H9 (cell line): ENCODE results near the gene GSTT2B. TPM values are rescaled to one million over a fixed set of nuclear protein-coding genes. Genes with fewer than 3 reads are reported as not detected.

Source experiments
- DNase-seq: peaks from one replicate; pipeline ENCODE4 v3.0.0-alpha.2; 2017
- H2AFZ ChIP-seq: one replicate; pipeline ENCODE4 v1.6.1; 2013; ENCODE audit warnings: mild to moderate bottlenecking, low read length, control low read depth, moderate library complexity
- H2AK5ac ChIP-seq: 2 replicates; pipeline ENCODE4 v1.6.1; 2013; ENCODE audit warnings: low read length, control low read depth, mixed read lengths; ENCODE audit not compliant: insufficient read length
- H2BK120ac ChIP-seq: one replicate; pipeline ENCODE4 v1.6.1; 2013; ENCODE audit warnings: low read depth, mild to moderate bottlenecking, low read length, control low read depth, inconsistent platforms; ENCODE audit not compliant: poor library complexity, severe bottlenecking
- H2BK12ac ChIP-seq: 2 replicates; pipeline ENCODE4 v1.6.1; 2013; ENCODE audit warnings: low read length, control low read depth, mixed read lengths, low read depth; ENCODE audit not compliant: insufficient read length
- H2BK15ac ChIP-seq: 2 replicates; pipeline ENCODE4 v1.6.1; 2013; ENCODE audit warnings: low read depth, low read length, control low read depth
- H2BK20ac ChIP-seq: one replicate; pipeline ENCODE4 v1.6.1; 2013; ENCODE audit warnings: low read depth, mild to moderate bottlenecking, low read length, control low read depth, inconsistent platforms; ENCODE audit not compliant: poor library complexity, severe bottlenecking
- H2BK5ac ChIP-seq: 2 replicates; pipeline ENCODE4 v1.6.1; 2013; ENCODE audit warnings: low read length, control low read depth, mixed read lengths; ENCODE audit not compliant: insufficient read length
- H3K14ac ChIP-seq: 2 replicates; pipeline ENCODE4 v1.6.1; 2013; ENCODE audit warnings: low read length, control low read depth; ENCODE audit not compliant: insufficient read depth
- H3K18ac ChIP-seq: 2 replicates; pipeline ENCODE4 v1.6.1; 2013; ENCODE audit warnings: low read depth, mild to moderate bottlenecking, mixed read lengths, low read length, control low read depth; ENCODE audit not compliant: insufficient read length
- H3K23ac ChIP-seq: 2 replicates; pipeline ENCODE4 v1.6.1; 2013; ENCODE audit warnings: low read length, control low read depth, mixed read lengths, low read depth; ENCODE audit not compliant: insufficient read length
- H3K23me2 ChIP-seq: 2 replicates; pipeline ENCODE4 v1.6.1; 2013; ENCODE audit warnings: low read depth, mild to moderate bottlenecking, mixed read lengths, low read length, control low read depth; ENCODE audit not compliant: insufficient read length, poor library complexity, severe bottlenecking
- H3K27ac ChIP-seq: 2 replicates; pipeline ENCODE4 v1.5.1; 2013; ENCODE audit warnings: low read length, control low read depth, mixed read lengths, low read depth; ENCODE audit not compliant: insufficient read length
- H3K27me3 ChIP-seq: 2 replicates; pipeline ENCODE4 v1.6.1; 2013; ENCODE audit warnings: low read length, control low read depth, inconsistent platforms; ENCODE audit not compliant: insufficient read depth
- H3K4ac ChIP-seq: 2 replicates; pipeline ENCODE4 v1.6.1; 2013; ENCODE audit warnings: low read depth, mild to moderate bottlenecking, control low read depth, inconsistent platforms, low read length, moderate library complexity
- H3K4me1 ChIP-seq: 2 replicates; pipeline ENCODE4 v1.6.1; 2013; ENCODE audit warnings: low read length, control low read depth, inconsistent platforms; ENCODE audit not compliant: insufficient read depth
- H3K4me2 ChIP-seq: 2 replicates; pipeline ENCODE4 v1.6.1; 2013; ENCODE audit warnings: low read length, control low read depth, mixed read lengths; ENCODE audit not compliant: insufficient read length, insufficient read depth
- H3K56ac ChIP-seq: 2 replicates; pipeline ENCODE4 v1.6.1; 2013; ENCODE audit warnings: low read depth, mild to moderate bottlenecking, mixed read lengths, low read length, control low read depth; ENCODE audit not compliant: insufficient read length
- H3K79me1 ChIP-seq: 2 replicates; pipeline ENCODE4 v1.6.1; 2013; ENCODE audit warnings: low read depth, mild to moderate bottlenecking, moderate library complexity, low read length, control low read depth, inconsistent platforms; ENCODE audit not compliant: insufficient read depth, poor library complexity, severe bottlenecking
- H3K79me2 ChIP-seq: 2 replicates; pipeline ENCODE4 v1.6.1; 2013; ENCODE audit warnings: low read length, control low read depth, inconsistent platforms; ENCODE audit not compliant: insufficient read depth
- H3K9ac ChIP-seq: 2 replicates; pipeline ENCODE4 v1.6.1; 2013; ENCODE audit warnings: low read length, control low read depth, mixed read lengths; ENCODE audit not compliant: insufficient read length; ENCODE audit errors: extremely low read depth
- H3K9me3 ChIP-seq: one replicate; pipeline ENCODE4 v1.6.1; 2013; ENCODE audit warnings: low read depth, low read length, inconsistent platforms; ENCODE audit not compliant: control insufficient read depth
- H3T11ph ChIP-seq: one replicate; pipeline ENCODE4 v1.6.1; 2013; ENCODE audit warnings: mild to moderate bottlenecking, low read length, control low read depth, inconsistent platforms
- H4K20me1 ChIP-seq: one replicate; pipeline ENCODE4 v1.6.1; 2013; ENCODE audit not compliant: control insufficient read depth, insufficient read length, insufficient read depth
- H4K5ac ChIP-seq: 2 replicates; pipeline ENCODE4 v1.6.1; 2013; ENCODE audit warnings: low read depth, mild to moderate bottlenecking, mixed read lengths, low read length, control low read depth; ENCODE audit not compliant: insufficient read length
- H4K8ac ChIP-seq: replicated peaks from 2 replicates; pipeline ENCODE4 v1.6.1; 2013; ENCODE audit warnings: low read length, control low read depth, mixed read lengths, low read depth; ENCODE audit not compliant: insufficient read length
- H4K91ac ChIP-seq: 2 replicates; pipeline ENCODE4 v1.6.1; 2013; ENCODE audit warnings: low read depth, mild to moderate bottlenecking, moderate library complexity, mixed read lengths, low read length, control low read depth; ENCODE audit not compliant: insufficient read length
- H3K27ac Mint-ChIP-seq, 3 experiments: 2 replicates in 2 of 3; 3 replicates in 1 of 3; pipeline ENCODE4 v1.8.0; 2020 to 2021; ENCODE audit warnings: mixed read lengths in 3 of 3, mild to moderate bottlenecking in 1 of 3, moderate library complexity in 1 of 3
- H3K27me3 Mint-ChIP-seq: 2 replicates; pipeline ENCODE4 v1.8.0; 2021; ENCODE audit warnings: low read depth, mild to moderate bottlenecking, moderate library complexity, mixed read lengths
- H3K36me3 Mint-ChIP-seq, 3 experiments: 2 replicates in 2 of 3; 3 replicates in 1 of 3; pipeline ENCODE4 v1.8.0; 2020 to 2021; ENCODE audit warnings: low read depth in 3 of 3, mixed read lengths in 3 of 3; ENCODE audit not compliant: insufficient read depth in 1 of 3
- H3K4me1 Mint-ChIP-seq, 2 experiments: 2 replicates each; pipeline ENCODE4 v1.8.0; 2020; ENCODE audit warnings: mixed read lengths in 2 of 2
- H3K4me3 Mint-ChIP-seq, 2 experiments: 2 replicates in 1 of 2; 3 replicates in 1 of 2; pipeline ENCODE4 v1.8.0; 2020 to 2021; ENCODE audit warnings: mild to moderate bottlenecking in 2 of 2, mixed read lengths in 2 of 2, moderate library complexity in 1 of 2
- H3K9me3 Mint-ChIP-seq, 2 experiments: 2 replicates in 1 of 2; 3 replicates in 1 of 2; pipeline ENCODE4 v1.8.0; 2020; ENCODE audit warnings: mild to moderate bottlenecking in 2 of 2, mixed read lengths in 2 of 2, moderate library complexity in 1 of 2
- WGBS: extraction: QIAGEN DNeasy Blood & Tissue Kit; methylation state at CpG from one replicate; pipeline ENCODE4 v1.1.7; 2013; ENCODE audit warnings: missing lambda C conversion rate, low lambda C conversion rate, mixed read lengths; ENCODE audit not compliant: insufficient read length; ENCODE audit errors: extremely low coverage; 5-methylcytosine and 5-hydroxymethylcytosine counted together
- total RNA-seq: library from RNA; stranded (reverse); gene quantifications from 2 replicates; pipeline ENCODE4 v1.2.1, GENCODE V29; 2021
- TF ChIP-seq, protein P1 (sequence below): fragments of 200-600 bp; sonication (generic); conservative IDR thresholded peaks from 3 replicates; pipeline ENCODE4 v1.8.0; 2021; ENCODE audit warnings: antibody characterized with exemption, mild to moderate bottlenecking

The GSTT2B gene
- total RNA-seq, 1 experiment from 2014 or later, result 4.5 TPM

DNA sequence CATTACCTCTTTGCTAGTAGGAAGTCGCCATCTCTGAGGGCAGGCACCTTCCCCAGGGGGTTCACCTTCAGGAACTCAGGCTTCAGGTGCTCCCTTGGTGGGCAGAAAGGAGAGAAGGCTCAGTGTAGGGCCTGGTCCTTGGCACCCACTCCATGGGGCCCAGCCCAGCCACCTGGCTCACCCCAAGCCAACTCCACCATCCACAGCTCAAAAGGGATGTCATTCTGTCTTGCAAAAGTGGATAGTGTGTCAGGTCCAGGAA lies 47.0 kb upstream of the GSTT2B start:
- Histone ChIP-seq H3K4me1 (no peaks in the 10 kb centered on the region; the same call in 1 of the 2 replicates), H2AK5ac (no peak overlapping the region), H3K27ac (no peak overlapping the region), H3K9me3 (no peaks in the 10 kb centered on the region), H2BK12ac (no peak overlapping the region), H3K4ac (no peak overlapping the region), H3K79me1 (no peaks in the 10 kb centered on the region), H4K8ac (no peak overlapping the region), H3K27me3 (no peaks in the 10 kb centered on the region; the same call in 1 of the 2 replicates), H3K23ac (no peak overlapping the region), H3K9ac (no peak overlapping the region), H3K4me2 (no peak overlapping the region), H4K20me1 (peaks cover 2% of the 10 kb centered on the region), H3T11ph (no peak overlapping the region), H3K18ac (no peak overlapping the region), H2BK5ac (no peak overlapping the region), H2BK120ac (no peak overlapping the region), H2AFZ (no peak overlapping the region), H4K91ac (no peak overlapping the region), H3K56ac (no peak overlapping the region), H3K23me2 (peaks cover 5% of the 10 kb centered on the region), H2BK15ac (no peak overlapping the region), H2BK20ac (no peak overlapping the region), H3K14ac (no peak overlapping the region), H3K79me2 (peaks cover 4% of the 10 kb centered on the region; the same call in 1 of the 2 replicates), H4K5ac (no peak overlapping the region)
- Mint-ChIP-seq H3K4me1 (peaks cover 7 to 18% of the 10 kb centered on the region in 2 experiments), H3K27me3 (peaks cover 6% of the 10 kb centered on the region), H3K27ac (no peak overlapping the region; a peak in 1 of 7 replicates), H3K36me3 (no peaks in the 10 kb centered on the region; a peak in 1 of 7 replicates), H3K4me3 (no peak overlapping the region), H3K9me3 (peaks cover 0 to 4% of the 10 kb centered on the region in 2 experiments; a peak in 2 of 5 replicates)
- no CpG with 5 or more reads among the region's 1 CpG for WGBS
- DNase-seq, result no peak
- TF ChIP-seq, protein P1, sequence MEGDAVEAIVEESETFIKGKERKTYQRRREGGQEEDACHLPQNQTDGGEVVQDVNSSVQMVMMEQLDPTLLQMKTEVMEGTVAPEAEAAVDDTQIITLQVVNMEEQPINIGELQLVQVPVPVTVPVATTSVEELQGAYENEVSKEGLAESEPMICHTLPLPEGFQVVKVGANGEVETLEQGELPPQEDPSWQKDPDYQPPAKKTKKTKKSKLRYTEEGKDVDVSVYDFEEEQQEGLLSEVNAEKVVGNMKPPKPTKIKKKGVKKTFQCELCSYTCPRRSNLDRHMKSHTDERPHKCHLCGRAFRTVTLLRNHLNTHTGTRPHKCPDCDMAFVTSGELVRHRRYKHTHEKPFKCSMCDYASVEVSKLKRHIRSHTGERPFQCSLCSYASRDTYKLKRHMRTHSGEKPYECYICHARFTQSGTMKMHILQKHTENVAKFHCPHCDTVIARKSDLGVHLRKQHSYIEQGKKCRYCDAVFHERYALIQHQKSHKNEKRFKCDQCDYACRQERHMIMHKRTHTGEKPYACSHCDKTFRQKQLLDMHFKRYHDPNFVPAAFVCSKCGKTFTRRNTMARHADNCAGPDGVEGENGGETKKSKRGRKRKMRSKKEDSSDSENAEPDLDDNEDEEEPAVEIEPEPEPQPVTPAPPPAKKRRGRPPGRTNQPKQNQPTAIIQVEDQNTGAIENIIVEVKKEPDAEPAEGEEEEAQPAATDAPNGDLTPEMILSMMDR, result no peak
